HepG2 (cell line): Measurements from ENCODE around the gene CTNNBL1. TPM values are rescaled to one million over a fixed set of nuclear protein-coding genes. Genes with fewer than 3 reads are reported as not detected.

Experiments
- AGO1 ChIP-seq: fragments of 200-400 bp; formaldehyde crosslinking; IDR thresholded peaks from 2 replicates; pipeline ENCODE4 v1.6.1; 2017; ENCODE audit warnings: mild to moderate bottlenecking, low read depth, low read length, moderate library complexity; ENCODE audit not compliant: poor library complexity, severe bottlenecking
- ATF5 ChIP-seq: sonication (generic); formaldehyde crosslinking; IDR thresholded peaks from 2 replicates; pipeline ENCODE4 v1.4.0; 2020; ENCODE audit warnings: mild to moderate bottlenecking, low read depth, missing genetic modification reagents
- BATF2 ChIP-seq: sonication (generic); formaldehyde crosslinking; IDR thresholded peaks from 2 replicates; pipeline ENCODE4 v1.8.0; 2022; ENCODE audit warnings: mild to moderate bottlenecking, missing genetic modification reagents, moderate library complexity
- CEBPB ChIP-seq: IDR thresholded peaks from 2 replicates; pipeline ENCODE4 v1.6.1; 2011; ENCODE audit warnings: low read depth, low read length, improper control_type of control experiment, borderline replicate concordance
- FUBP1 ChIP-seq: sonication (generic); formaldehyde crosslinking; IDR thresholded peaks from 2 replicates; pipeline ENCODE4 v1.5.1; 2020; ENCODE audit warnings: missing genetic modification reagents, mild to moderate bottlenecking, borderline replicate concordance
- HMG20A ChIP-seq: IDR thresholded peaks from 2 replicates; pipeline ENCODE4 v1.6.1; 2016; ENCODE audit warnings: borderline replicate concordance
- MIER2 ChIP-seq: IDR thresholded peaks from 2 replicates; pipeline ENCODE4 v1.6.1; 2016; ENCODE audit warnings: missing biosample characterization, missing genetic modification reagents
- MLXIP ChIP-seq: sonication (generic); formaldehyde crosslinking; IDR thresholded peaks from 2 replicates; pipeline ENCODE4 v1.9.0; 2021; ENCODE audit warnings: missing genetic modification reagents, borderline replicate concordance
- PRMT3 ChIP-seq: sonication (generic); formaldehyde crosslinking; IDR thresholded peaks from 2 replicates; pipeline ENCODE4 v1.8.1; 2022; ENCODE audit warnings: low read depth, mild to moderate bottlenecking, moderate library complexity, missing genetic modification reagents, borderline replicate concordance
- RCOR2 ChIP-seq: IDR thresholded peaks from 2 replicates; pipeline ENCODE4 v1.6.1; 2016; ENCODE audit warnings: missing biosample characterization, missing genetic modification reagents
- YEATS4 ChIP-seq: sonication (generic); formaldehyde crosslinking; IDR thresholded peaks from 2 replicates; pipeline ENCODE4 v1.4.0; 2020; ENCODE audit warnings: missing genetic modification reagents, borderline replicate concordance
- ZNF101 ChIP-seq: sonication (generic); formaldehyde crosslinking; IDR thresholded peaks from 2 replicates; pipeline ENCODE4 v1.4.0; 2020; ENCODE audit warnings: mild to moderate bottlenecking, low read depth, missing genetic modification reagents, borderline replicate concordance
- ZNF275 ChIP-seq: sonication (generic); formaldehyde crosslinking; IDR thresholded peaks from 2 replicates; pipeline ENCODE4 v1.8.0; 2022; ENCODE audit warnings: missing genetic modification reagents, mild to moderate bottlenecking, inconsistent platforms, borderline replicate concordance
- polyA plus RNA-seq, 8 experiments: library from polyadenylated mRNA; depleted of rRNA in 3 of 8; stranded (reverse) in 7 of 8; unstranded in 1 of 8; fragments of >200 nt; fragmentation: Illumina TruSeq in 4 of 8; extraction: Trizol in 4 of 8; gene quantifications; 2 replicates each; pipeline versions ENCODE4 v1.2.1 to v1.2.3, GENCODE V29; 2011 to 2016; ENCODE audit warnings: low read depth in 4 of 8, missing spikeins in 1 of 8, mixed read lengths in 1 of 8; ENCODE audit not compliant: insufficient read depth in 1 of 8
- total RNA-seq, 5 experiments: library from RNA; depleted of rRNA; stranded (reverse); fragments of >200 nt; fragmentation: Illumina TruSeq; extraction: Trizol; gene quantifications; 2 replicates each; pipeline ENCODE4 v1.2.3, GENCODE V29; 2016; ENCODE audit warnings: low read depth in 1 of 5

Gene CTNNBL1
- total and polyA plus RNA-seq, 2 of the 13 experiments (the other 11 are each of a cell fraction or from before 2014, with no cell fraction given): 49.3 to 94.6 TPM

- TF ChIP-seq MLXIP (CRISPR knock-in tag) (no peak), MIER2 (CRISPR knock-in tag) (peak; percentile 78), CEBPB (no peak), ZNF101 (CRISPR knock-in tag) (no peak), BATF2 (CRISPR knock-in tag) (no peak), AGO1 (no peak), FUBP1 (CRISPR knock-in tag) (no peak), YEATS4 (no peak), RCOR2 (CRISPR knock-in tag) (no peak), HMG20A (CRISPR knock-in tag) (no peak), PRMT3 (CRISPR knock-in tag) (no peak), ZNF275 (CRISPR knock-in tag) (no peak), ATF5 (CRISPR knock-in tag) (no peak; the same call in 1 of the 2 replicates)
These were observed 208.0 kb downstream of the CTNNBL1 start (continued) for GRCh38 chr20:37901654-37902503.
